Calu3 (cell line): Measurements from ENCODE around the gene SEC22A. TPM values are rescaled to one million over a fixed set of nuclear protein-coding genes. Genes with fewer than 3 reads are reported as not detected.

Experiments used
- BruUV-seq: library from RNA; stranded (reverse); fragments of 400-500 nt; replicated peaks from 2 replicates; lab custom pipeline; 2021; lab: Mats Ljungman, UMichigan
- CTCF ChIA-PET: fragments of 300-600 bp; sonication (Branson Sonifier 250); formaldehyde crosslinking; loops from one replicate; lab custom pipeline; 2022; ENCODE audit warnings: antibody characterized with exemption; lab: Charles Lee
- DNase-seq: peaks from one replicate; pipeline ENCODE4 v3.0.0; 2022
- H3K27ac Mint-ChIP-seq: one replicate; pipeline ENCODE4 v1.8.0; 2022; ENCODE audit warnings: mixed read lengths; ENCODE audit not compliant: unreplicated experiment
- H3K27me3 Mint-ChIP-seq: one replicate; pipeline ENCODE4 v1.8.0; 2022; ENCODE audit warnings: mixed read lengths; ENCODE audit not compliant: unreplicated experiment
- H3K36me3 Mint-ChIP-seq: one replicate; pipeline ENCODE4 v1.8.0; 2022; ENCODE audit warnings: mild to moderate bottlenecking, moderate library complexity, mixed read lengths; ENCODE audit not compliant: insufficient read depth, unreplicated experiment
- H3K4me1 Mint-ChIP-seq: one replicate; pipeline ENCODE4 v1.8.0; 2022; ENCODE audit warnings: mild to moderate bottlenecking, low read depth, mixed read lengths; ENCODE audit not compliant: unreplicated experiment
- H3K4me3 Mint-ChIP-seq: one replicate; pipeline ENCODE4 v1.8.0; 2022; ENCODE audit warnings: mild to moderate bottlenecking, low read depth, moderate library complexity, mixed read lengths; ENCODE audit not compliant: unreplicated experiment
- H3K9me3 Mint-ChIP-seq: one replicate; pipeline ENCODE4 v1.8.0; 2022; ENCODE audit warnings: low read depth, mixed read lengths; ENCODE audit not compliant: unreplicated experiment
- intact Hi-C: fragments of 100-400 bp; cut with micrococcal nuclease; formaldehyde crosslinking; loops from one replicate; pipeline ENCODE4 v1.10.0; 2022; ENCODE audit not compliant: unreplicated experiment
- total RNA-seq: library from RNA; stranded (reverse); gene quantifications from 2 replicates; pipeline ENCODE4 v1.2.3, GENCODE V29; 2022
- TF ChIP-seq, protein P1 (sequence below): fragments of 200-600 bp; IDR thresholded peaks from one replicate; pipeline ENCODE4 v1.8.0; 2022; ENCODE audit warnings: antibody characterized with exemption; ENCODE audit not compliant: unreplicated experiment

Gene SEC22A
- total RNA-seq, 1 experiment from 2014 or later, result 18.6 TPM

DNA sequence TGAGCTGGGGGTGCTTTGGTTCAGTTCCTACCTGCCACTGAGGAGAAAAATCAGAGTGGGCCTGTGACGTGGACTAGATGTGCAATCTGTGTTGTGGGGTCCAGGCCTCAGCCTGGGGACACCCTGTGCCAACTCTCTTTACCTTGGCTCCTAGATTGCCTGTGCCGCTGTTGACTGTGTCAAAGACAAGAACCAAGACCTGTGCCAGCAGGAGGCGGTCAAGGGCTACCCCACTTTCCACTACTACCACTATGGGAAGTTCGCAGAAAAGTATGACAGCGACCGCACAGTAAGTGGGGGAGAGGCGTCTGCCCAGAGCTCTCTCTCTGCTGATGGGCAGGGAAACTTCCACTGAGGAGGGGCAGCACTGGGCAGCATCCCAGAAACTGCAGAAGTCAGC, 40.6 kb upstream of the SEC22A start:
- TF ChIP-seq, protein P1, sequence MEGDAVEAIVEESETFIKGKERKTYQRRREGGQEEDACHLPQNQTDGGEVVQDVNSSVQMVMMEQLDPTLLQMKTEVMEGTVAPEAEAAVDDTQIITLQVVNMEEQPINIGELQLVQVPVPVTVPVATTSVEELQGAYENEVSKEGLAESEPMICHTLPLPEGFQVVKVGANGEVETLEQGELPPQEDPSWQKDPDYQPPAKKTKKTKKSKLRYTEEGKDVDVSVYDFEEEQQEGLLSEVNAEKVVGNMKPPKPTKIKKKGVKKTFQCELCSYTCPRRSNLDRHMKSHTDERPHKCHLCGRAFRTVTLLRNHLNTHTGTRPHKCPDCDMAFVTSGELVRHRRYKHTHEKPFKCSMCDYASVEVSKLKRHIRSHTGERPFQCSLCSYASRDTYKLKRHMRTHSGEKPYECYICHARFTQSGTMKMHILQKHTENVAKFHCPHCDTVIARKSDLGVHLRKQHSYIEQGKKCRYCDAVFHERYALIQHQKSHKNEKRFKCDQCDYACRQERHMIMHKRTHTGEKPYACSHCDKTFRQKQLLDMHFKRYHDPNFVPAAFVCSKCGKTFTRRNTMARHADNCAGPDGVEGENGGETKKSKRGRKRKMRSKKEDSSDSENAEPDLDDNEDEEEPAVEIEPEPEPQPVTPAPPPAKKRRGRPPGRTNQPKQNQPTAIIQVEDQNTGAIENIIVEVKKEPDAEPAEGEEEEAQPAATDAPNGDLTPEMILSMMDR, result no peak
- CTCF ChIA-PET, result no interaction called here
- H3K9me3 Mint-ChIP-seq, result peaks cover 4% of the 10 kb centered on the region
- H3K4me1 Mint-ChIP-seq, result peaks cover 8% of the 10 kb centered on the region
- no peaks in the 10 kb centered on the region for H3K27me3 Mint-ChIP-seq
- no peak overlapping the region for H3K27ac Mint-ChIP-seq
- H3K36me3 Mint-ChIP-seq, result peaks cover 17% of the 10 kb centered on the region
- no peak overlapping the region for H3K4me3 Mint-ChIP-seq
- no TSS peak for BruUV-seq
- intact Hi-C loops, result no loop called here
- no peak for DNase-seq

DNA sequence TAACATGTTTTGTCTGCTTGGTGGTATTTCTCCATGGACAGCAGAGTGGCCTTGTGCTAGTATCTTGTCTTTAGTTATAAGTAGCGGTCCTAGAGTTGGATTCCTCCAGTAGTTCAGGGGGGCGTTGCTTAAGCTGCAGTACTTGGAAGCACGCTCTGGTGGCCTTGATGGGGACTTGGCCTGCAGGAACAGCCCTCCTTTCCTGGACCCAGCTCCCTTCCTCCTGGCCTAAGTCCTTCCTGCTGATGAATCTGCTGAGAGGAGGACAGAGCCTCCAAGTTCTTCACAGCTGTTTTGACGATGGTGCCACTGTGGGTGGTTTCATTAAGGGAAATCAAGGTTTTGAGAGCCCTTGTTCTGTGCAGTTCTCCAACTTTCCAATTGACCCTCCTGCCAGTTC, 38.6 kb upstream of the SEC22A start:
- H3K27me3 Mint-ChIP-seq, result no peaks in the 10 kb centered on the region
- CTCF ChIA-PET, result no interaction called here
- H3K36me3 Mint-ChIP-seq, result peaks cover 20% of the 10 kb centered on the region
- H3K27ac Mint-ChIP-seq, result no peak overlapping the region
- intact Hi-C loops, result no loop called here
- H3K4me3 Mint-ChIP-seq, result no peak overlapping the region
- no TSS peak for BruUV-seq
- TF ChIP-seq, protein P1, result no peak
- no peak for DNase-seq
- peaks cover 4% of the 10 kb centered on the region for H3K9me3 Mint-ChIP-seq
- H3K4me1 Mint-ChIP-seq, result peaks cover 5% of the 10 kb centered on the region

GRCh38 chr3:123165163-123165562, 36.6 kb upstream of the SEC22A start:
- H3K27ac Mint-ChIP-seq, result no peak overlapping the region
- no peak overlapping the region for H3K4me3 Mint-ChIP-seq
- H3K4me1 Mint-ChIP-seq, result peaks cover 13% of the 10 kb centered on the region
- TF ChIP-seq, protein P1, result no peak
- H3K36me3 Mint-ChIP-seq, result peaks cover 14% of the 10 kb centered on the region
- DNase-seq, result no peak
- CTCF ChIA-PET, result no interaction called here
- BruUV-seq, result no TSS peak
- H3K9me3 Mint-ChIP-seq, result peaks cover 4% of the 10 kb centered on the region
- no peaks in the 10 kb centered on the region for H3K27me3 Mint-ChIP-seq
- intact Hi-C loops, result no loop called here

GRCh38 chr3:123167686-123168085, 34.1 kb upstream of the SEC22A start:
- intact Hi-C loops, result no loop called here
- no peak for DNase-seq
- Mint-ChIP-seq H3K27me3 (no peaks in the 10 kb centered on the region), H3K4me1 (peaks cover 13% of the 10 kb centered on the region), H3K27ac (no peak overlapping the region), H3K9me3 (peaks cover 4% of the 10 kb centered on the region), H3K36me3 (peaks cover 11% of the 10 kb centered on the region), H3K4me3 (no peak overlapping the region)
- CTCF ChIA-PET, result no interaction called here
- BruUV-seq, result no TSS peak
- TF ChIP-seq, protein P1, result no peak
